IgD-negative memory B cell (primary cell): ENCODE results near the gene SMOC2. TPM values are rescaled to one million over a fixed set of nuclear protein-coding genes. Genes with fewer than 3 reads are reported as not detected.
A peak's percentile ranks its signal among the peaks of the same experiment; 100 is the strongest.

Experiments
- H3K27ac Mint-ChIP-seq, 3 donors: one replicate each; pipeline ENCODE4 v1.8.0; 2020 to 2022; ENCODE audit warnings: mild to moderate bottlenecking in 3 of 3, mixed read lengths in 3 of 3, moderate library complexity in 1 of 3
- H3K27me3 Mint-ChIP-seq: one replicate; pipeline ENCODE4 v1.8.0; 2021; ENCODE audit warnings: mixed read lengths
- H3K36me3 Mint-ChIP-seq: one replicate; pipeline ENCODE4 v1.8.0; 2020; ENCODE audit warnings: mild to moderate bottlenecking, mixed read lengths
- H3K4me1 Mint-ChIP-seq, 3 donors: one replicate each; pipeline ENCODE4 v1.8.0; 2020 to 2022; ENCODE audit warnings: mixed read lengths in 3 of 3, mild to moderate bottlenecking in 1 of 3
- H3K4me3 Mint-ChIP-seq, 4 donors: one replicate each; pipeline ENCODE4 v1.8.0; 2020 to 2022; ENCODE audit warnings: mild to moderate bottlenecking in 4 of 4, mixed read lengths in 4 of 4, moderate library complexity in 3 of 4
- H3K9me3 Mint-ChIP-seq, 3 donors: one replicate each; pipeline ENCODE4 v1.8.0; 2020 to 2021; ENCODE audit warnings: mixed read lengths in 3 of 3, mild to moderate bottlenecking in 1 of 3
- polyA plus RNA-seq: library from polyadenylated mRNA; unstranded; fragments of 300-500 nt; fragmentation: Illumina TruSeq; gene quantifications from one replicate; pipeline ENCODE4 v1.2.3, GENCODE V29; 2021

SMOC2 gene
- polyA plus RNA-seq, 1 donor from 2014 or later = not detected

DNA sequence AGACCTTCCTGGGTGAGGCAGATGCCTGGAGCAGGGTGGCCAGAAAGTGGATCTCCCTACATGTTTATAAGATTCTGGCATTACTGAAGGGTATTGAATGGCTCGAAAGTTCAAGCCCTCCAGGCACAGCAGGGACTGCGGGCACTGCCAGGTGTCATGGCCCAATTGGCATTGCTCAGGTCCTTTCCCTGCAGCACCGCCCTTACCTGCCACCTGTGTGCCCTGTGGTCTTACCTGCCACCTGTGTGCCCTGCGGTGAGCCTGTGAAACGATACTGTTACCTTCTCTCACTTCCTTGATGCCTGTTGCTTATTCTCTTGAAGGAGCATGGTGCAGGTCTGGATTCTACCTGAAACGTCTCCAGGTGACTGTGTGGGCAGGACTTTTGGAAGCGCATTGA is 32.2 kb downstream of the SMOC2 start:
- Mint-ChIP-seq H3K36me3 (no peaks in the 10 kb centered on the region), H3K27ac (no peak overlapping the region), H3K4me1 (no peaks in the 10 kb centered on the region), H3K4me3 (no peak overlapping the region), H3K9me3 (peaks cover 3 to 5% (median 4%) of the 10 kb centered on the region in 3 donors), H3K27me3 (peaks cover 5% of the 10 kb centered on the region)

DNA sequence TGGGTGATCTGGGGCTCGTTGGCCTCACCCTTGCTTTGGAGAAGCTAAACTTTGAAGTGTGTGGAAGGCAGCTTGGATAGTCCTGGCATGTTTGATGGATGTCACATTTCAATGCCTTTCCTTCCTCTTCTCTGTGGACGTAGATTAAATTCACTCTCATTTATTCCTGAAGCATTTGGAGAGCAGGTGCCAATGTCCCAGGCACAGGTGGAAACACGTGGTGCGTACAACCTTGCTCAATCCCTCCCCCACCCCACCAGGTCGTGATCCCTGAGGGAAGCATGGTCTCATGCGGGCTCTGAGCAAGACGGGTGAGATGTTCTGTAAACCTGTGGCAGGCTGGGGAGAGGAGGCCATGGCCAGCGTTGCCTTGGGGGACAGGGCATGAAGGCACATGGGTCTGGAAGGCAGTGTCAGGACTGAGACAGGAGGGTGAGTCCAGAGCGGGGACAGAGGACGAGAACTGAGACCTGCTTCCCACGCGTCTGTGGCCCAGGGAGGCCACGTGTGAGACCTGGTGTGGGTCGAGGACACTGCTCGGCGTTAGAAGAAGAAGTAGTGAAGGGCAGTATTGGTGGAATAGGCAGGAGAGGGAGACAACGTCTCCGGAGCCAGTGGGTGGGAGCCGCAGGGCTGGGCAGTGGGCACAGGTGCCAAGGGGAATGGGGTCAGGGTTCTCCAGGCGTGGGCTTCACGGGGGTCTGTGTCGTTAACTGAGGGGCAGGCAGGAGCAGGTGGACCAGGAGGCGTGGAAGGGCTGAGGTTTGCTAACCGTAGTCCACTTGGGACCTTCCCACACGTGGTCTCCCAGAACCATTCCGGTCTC is 34.4 kb downstream of the SMOC2 start:
- no peaks in the 10 kb centered on the region for H3K4me1 Mint-ChIP-seq
- H3K9me3 Mint-ChIP-seq = peaks cover 5 to 18% (median 8%) of the 10 kb centered on the region in 3 donors
- peak overlapping the region in 1 of 3 donors; percentile 33 for H3K27ac Mint-ChIP-seq
- no peak overlapping the region for H3K4me3 Mint-ChIP-seq
- H3K36me3 Mint-ChIP-seq = peaks cover 2% of the 10 kb centered on the region
- H3K27me3 Mint-ChIP-seq = peaks cover 5% of the 10 kb centered on the region

GRCh38 chr6:168479421-168479820 is 38.4 kb downstream of the SMOC2 start:
- no peak overlapping the region for H3K27ac Mint-ChIP-seq
- H3K27me3 Mint-ChIP-seq = peaks cover 4% of the 10 kb centered on the region
- H3K4me1 Mint-ChIP-seq = no peaks in the 10 kb centered on the region
- peaks cover 10 to 18% (median 16%) of the 10 kb centered on the region in 3 donors for H3K9me3 Mint-ChIP-seq
- H3K36me3 Mint-ChIP-seq = peaks cover 3% of the 10 kb centered on the region
- no peak overlapping the region for H3K4me3 Mint-ChIP-seq

GRCh38 chr6:168480481-168480880 is 39.5 kb downstream of the SMOC2 start:
- H3K27me3 Mint-ChIP-seq = no peaks in the 10 kb centered on the region
- H3K36me3 Mint-ChIP-seq = peaks cover 3% of the 10 kb centered on the region
- no peaks in the 10 kb centered on the region for H3K4me1 Mint-ChIP-seq
- no peak overlapping the region for H3K27ac Mint-ChIP-seq
- H3K4me3 Mint-ChIP-seq = no peak overlapping the region
- H3K9me3 Mint-ChIP-seq = peaks cover 8 to 18% (median 16%) of the 10 kb centered on the region in 3 donors

DNA sequence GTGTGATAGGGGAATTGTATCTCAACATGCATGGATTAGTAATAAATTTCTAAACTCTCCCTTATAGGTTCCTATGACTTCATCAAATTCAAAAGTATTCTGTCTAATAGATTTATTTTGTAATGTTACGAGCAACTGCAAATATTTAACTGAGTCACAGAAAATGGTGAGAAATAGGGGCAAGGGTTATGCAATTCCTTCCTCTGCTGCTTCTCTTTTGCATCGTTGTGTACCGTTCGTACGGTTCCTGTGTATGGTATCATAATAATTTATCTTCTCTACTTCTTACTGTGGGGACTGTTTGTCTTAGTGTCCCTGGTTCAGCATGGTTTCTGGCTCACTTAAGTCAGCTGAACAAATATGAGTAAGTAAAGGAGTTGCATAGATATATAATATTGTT is 44.8 kb downstream of the SMOC2 start:
- Mint-ChIP-seq H3K4me1 (no peaks in the 10 kb centered on the region), H3K36me3 (peaks cover 1% of the 10 kb centered on the region), H3K27me3 (no peaks in the 10 kb centered on the region), H3K9me3 (peaks cover 2 to 7% (median 4%) of the 10 kb centered on the region in 3 donors), H3K4me3 (no peak overlapping the region), H3K27ac (no peak overlapping the region)

- peak overlapping the region in 1 of 4 donors; percentile 43 for H3K4me3 Mint-ChIP-seq
- no peaks in the 10 kb centered on the region for H3K4me1 Mint-ChIP-seq
- H3K27me3 Mint-ChIP-seq = no peaks in the 10 kb centered on the region
- peaks cover 1% of the 10 kb centered on the region for H3K36me3 Mint-ChIP-seq
- peaks cover 0 to 7% (median 2%) of the 10 kb centered on the region in 3 donors for H3K9me3 Mint-ChIP-seq
- H3K27ac Mint-ChIP-seq = no peak overlapping the region
Measured at GRCh38 chr6:168490757-168491156, 49.8 kb downstream of the SMOC2 start.

DNA sequence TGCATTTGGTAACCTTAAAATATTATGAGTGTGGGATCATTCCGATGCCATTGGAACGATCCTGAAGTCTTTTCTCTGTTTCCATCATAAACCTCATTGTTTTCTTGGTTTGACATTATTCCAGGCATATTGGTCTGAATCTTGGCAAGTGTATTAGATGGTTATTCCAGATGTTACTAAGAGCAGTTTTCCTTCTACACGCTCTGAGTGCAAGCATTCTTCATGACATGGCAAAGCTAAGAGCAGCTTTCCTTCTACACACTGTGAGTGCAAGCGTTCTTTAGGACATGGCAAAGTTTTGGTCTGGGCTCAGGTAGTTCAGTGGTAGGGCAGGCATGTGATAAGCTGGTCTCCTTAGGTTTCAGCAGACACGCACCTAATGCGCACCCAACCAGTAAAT is 53.0 kb downstream of the SMOC2 start:
- Mint-ChIP-seq H3K36me3 (no peaks in the 10 kb centered on the region), H3K4me3 (no peak overlapping the region), H3K4me1 (no peaks in the 10 kb centered on the region), H3K27me3 (no peaks in the 10 kb centered on the region), H3K27ac (no peak overlapping the region), H3K9me3 (peaks cover 0 to 4% (median 2%) of the 10 kb centered on the region in 3 donors)

- Mint-ChIP-seq H3K9me3 (peaks cover 0 to 4% (median 2%) of the 10 kb centered on the region in 3 donors), H3K4me1 (no peaks in the 10 kb centered on the region), H3K27me3 (no peaks in the 10 kb centered on the region), H3K4me3 (no peak overlapping the region), H3K36me3 (no peaks in the 10 kb centered on the region), H3K27ac (no peak overlapping the region)
Measured at GRCh38 chr6:168494726-168495125, 53.7 kb downstream of the SMOC2 start.

GRCh38 chr6:168495133-168495532 is 54.1 kb downstream of the SMOC2 start:
- H3K27ac Mint-ChIP-seq = no peak overlapping the region
- no peaks in the 10 kb centered on the region for H3K36me3 Mint-ChIP-seq
- H3K27me3 Mint-ChIP-seq = no peaks in the 10 kb centered on the region
- peaks cover 0 to 4% (median 2%) of the 10 kb centered on the region in 3 donors for H3K9me3 Mint-ChIP-seq
- H3K4me3 Mint-ChIP-seq = no peak overlapping the region
- no peaks in the 10 kb centered on the region for H3K4me1 Mint-ChIP-seq

DNA sequence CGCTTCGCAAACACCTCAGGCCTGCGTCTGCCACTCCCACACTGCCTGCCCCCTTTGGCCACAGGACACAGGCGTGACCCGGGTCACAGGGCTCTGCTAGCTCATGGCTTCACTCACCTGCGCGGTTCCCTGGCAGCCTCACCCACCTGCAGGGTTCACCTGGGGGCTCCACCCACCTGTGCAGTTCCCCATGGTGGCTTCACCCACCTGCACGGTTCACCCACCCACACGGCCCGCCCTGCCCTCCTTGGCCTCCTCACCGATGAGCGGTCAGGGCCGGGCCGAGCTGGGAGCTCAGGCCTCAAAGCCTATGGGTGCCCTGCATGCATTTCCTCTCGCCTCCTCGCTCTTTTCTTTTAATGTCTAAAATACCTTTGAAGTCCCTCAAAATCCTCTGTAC is 54.7 kb downstream of the SMOC2 start:
- Mint-ChIP-seq H3K27me3 (no peaks in the 10 kb centered on the region), H3K9me3 (peaks cover 0 to 4% (median 2%) of the 10 kb centered on the region in 3 donors), H3K4me1 (no peaks in the 10 kb centered on the region), H3K27ac (no peak overlapping the region), H3K4me3 (no peak overlapping the region), H3K36me3 (no peaks in the 10 kb centered on the region)

DNA sequence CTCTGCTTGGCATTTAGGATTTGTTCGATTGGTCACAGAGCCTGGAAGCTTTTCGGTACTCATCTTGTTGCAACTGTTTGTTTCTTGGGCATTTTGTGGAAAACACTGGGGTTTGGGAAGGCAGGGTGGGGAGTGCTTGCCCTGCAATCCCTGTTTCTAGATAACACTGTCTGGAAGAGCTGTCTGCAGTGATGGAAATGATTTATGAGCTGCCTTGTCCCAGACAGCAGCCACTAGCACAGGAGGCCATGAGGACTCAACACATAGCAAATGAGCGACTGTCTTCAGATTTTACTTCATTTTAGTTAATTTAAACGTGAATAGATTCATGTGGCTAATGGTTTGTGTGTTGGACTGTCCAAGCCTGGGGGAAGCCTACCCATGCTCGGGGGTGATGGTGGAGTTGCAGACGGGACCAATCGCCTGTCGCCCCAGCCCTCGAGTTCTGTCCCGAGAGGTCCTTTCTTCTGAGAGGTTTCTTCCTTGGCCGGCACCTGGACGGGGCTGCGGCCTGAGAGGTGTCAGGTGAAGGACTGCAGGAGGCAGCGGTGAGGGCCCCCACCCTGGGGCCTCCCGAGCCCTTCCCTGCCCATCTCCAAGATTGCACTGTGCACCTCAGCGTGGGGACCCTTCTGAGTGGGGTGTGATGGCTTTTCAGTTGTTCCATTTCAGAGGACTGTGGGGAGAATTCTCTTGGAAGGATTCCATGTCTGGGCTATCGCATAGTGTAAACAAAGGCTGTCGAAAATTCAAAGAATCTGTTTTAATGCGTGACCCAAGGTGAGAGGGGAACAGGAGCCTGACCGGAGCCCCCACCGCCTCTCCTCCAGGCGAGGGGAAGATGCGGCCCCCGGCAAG is 55.4 kb downstream of the SMOC2 start:
- H3K27ac Mint-ChIP-seq = no peak overlapping the region
- peaks cover 0 to 4% (median 2%) of the 10 kb centered on the region in 3 donors for H3K9me3 Mint-ChIP-seq
- H3K27me3 Mint-ChIP-seq = no peaks in the 10 kb centered on the region

GRCh38 chr6:168496997-168497331 is 56.0 kb downstream of the SMOC2 start:
- no peaks in the 10 kb centered on the region for H3K36me3 Mint-ChIP-seq
- peaks cover 0 to 4% (median 2%) of the 10 kb centered on the region in 3 donors for H3K9me3 Mint-ChIP-seq
- H3K4me1 Mint-ChIP-seq = no peaks in the 10 kb centered on the region
- no peak overlapping the region for H3K27ac Mint-ChIP-seq
- H3K27me3 Mint-ChIP-seq = no peaks in the 10 kb centered on the region
- H3K4me3 Mint-ChIP-seq = no peak overlapping the region

More for the DNA sequence above, 55.4 kb downstream of the SMOC2 start:
- H3K4me1 Mint-ChIP-seq = no peaks in the 10 kb centered on the region
- no peaks in the 10 kb centered on the region for H3K36me3 Mint-ChIP-seq
- H3K4me3 Mint-ChIP-seq = no peak overlapping the region

- H3K36me3 Mint-ChIP-seq = no peaks in the 10 kb centered on the region
- no peaks in the 10 kb centered on the region for H3K27me3 Mint-ChIP-seq
- H3K4me3 Mint-ChIP-seq = no peak overlapping the region
- peaks cover 0 to 4% (median under 1%) of the 10 kb centered on the region in 3 donors for H3K9me3 Mint-ChIP-seq
- no peak overlapping the region for H3K27ac Mint-ChIP-seq
- no peaks in the 10 kb centered on the region for H3K4me1 Mint-ChIP-seq
Measured at GRCh38 chr6:168497381-168497780, 56.4 kb downstream of the SMOC2 start.

GRCh38 chr6:168498161-168498843 is 57.3 kb downstream of the SMOC2 start:
- Mint-ChIP-seq H3K4me3 (no peak overlapping the region), H3K36me3 (no peaks in the 10 kb centered on the region), H3K27ac (no peak overlapping the region), H3K9me3 (peaks cover 0 to 4% (median 0%) of the 10 kb centered on the region in 3 donors), H3K4me1 (no peaks in the 10 kb centered on the region), H3K27me3 (no peaks in the 10 kb centered on the region)
